HG02970 (cell line): Measurements from ENCODE around the gene HAGHL.
A peak's percentile ranks its signal among the peaks of the same experiment; 100 is the strongest.
"Not testable (repeated sequence)": the region's sequence is repeated elsewhere in the genome, so short reads cannot be mapped to it uniquely, and the experiment has no call there.

Experiments
- ATAC-seq: cut with Tn5 transposase; IDR thresholded peaks from one replicate; pipeline ENCODE4 v1.9.1; 2021; ENCODE audit warnings: mild to moderate bottlenecking, moderate library complexity, moderate number of reproducible peaks; ENCODE audit not compliant: unreplicated experiment, low FRiP score

Gene HAGHL

DNA sequence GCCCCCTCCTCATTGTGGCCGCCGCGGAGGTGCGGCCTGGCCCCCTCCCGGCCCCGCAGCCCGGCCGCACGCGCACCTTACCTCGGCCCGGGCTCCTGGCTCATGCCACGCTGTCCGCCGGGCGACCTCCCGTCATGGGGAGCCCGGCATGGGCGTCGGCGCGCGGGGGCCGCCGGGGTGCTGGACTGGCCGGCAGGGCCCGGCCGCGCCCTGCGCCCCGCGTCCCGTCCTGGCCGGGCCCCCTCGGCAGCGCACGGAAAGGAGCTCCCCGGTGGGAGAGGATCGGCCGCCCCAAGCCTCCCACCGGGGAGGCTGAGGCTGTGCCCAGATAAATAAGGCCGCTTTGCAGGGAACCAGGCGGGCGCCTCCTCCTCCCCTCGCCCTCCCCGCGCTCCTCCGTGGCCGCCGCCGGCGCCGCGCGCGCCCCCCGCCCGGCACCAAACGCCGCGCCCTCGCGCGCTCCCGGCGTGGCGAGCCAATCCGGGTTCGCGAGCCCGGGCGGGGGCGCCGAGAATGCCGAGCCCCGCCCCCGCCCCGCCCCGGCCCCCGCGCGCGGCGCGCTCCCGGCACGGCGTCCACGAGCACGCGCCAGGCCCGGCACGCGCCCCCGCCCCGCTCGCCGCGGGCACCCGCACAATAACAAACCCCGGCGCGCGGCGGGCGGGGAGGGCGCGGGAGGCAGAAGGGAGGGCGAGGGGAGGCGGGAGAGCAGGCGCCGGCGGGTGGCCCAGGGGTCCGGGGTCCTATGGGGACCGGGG is 21.3 kb upstream of the HAGHL start, which contains the start of gene FBXL16:
TSS of gene FBXL16 (minus strand) at position 371 of the 758 bp plus-strand sequence. CDS start 8,396 bp downstream, outside the sequence.
- ATAC-seq: no peak

DNA sequence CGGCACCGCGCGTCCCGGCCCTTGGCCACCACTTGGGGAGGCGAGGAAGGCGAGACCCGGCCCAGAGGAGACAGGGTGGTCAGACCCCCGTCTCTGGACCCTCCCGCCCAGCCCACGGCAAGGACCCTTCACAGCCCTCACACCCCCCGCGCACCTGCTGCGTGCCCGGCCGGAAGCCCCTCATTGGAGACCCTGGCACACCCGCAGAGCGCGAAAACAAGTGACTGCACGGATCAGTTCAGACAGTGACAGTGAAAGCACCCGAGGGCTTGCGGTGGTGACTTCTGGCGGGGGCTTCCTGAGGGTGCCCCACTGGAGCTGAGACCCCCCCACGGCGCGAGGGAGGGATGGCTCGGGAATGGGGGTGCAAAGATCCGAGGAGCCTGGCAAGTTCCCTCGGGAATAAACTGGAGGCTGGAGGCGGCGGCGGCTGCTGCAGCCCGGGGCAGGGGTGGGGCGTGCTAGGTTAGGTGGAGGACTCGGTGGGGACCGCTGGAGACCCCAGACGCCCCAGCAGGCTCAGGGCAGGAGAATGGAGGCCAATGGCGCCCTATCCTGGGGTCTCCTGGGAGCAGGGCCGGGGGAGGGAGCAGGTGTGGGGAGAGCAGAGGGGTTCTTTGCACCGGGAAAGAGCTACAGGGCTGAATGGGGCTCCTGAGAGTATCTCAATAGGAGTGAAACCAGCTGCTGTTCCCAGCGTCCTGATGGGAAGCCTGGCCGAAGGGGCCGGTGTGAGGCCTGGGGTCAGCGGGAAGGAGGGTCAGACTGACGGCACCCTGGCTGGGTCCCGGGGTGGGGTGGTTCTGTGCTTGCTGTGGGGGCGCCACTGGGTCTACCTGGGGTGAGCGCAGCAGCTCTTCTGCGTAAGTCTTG is 20.5 kb upstream of the HAGHL start:
- no peak for ATAC-seq

DNA sequence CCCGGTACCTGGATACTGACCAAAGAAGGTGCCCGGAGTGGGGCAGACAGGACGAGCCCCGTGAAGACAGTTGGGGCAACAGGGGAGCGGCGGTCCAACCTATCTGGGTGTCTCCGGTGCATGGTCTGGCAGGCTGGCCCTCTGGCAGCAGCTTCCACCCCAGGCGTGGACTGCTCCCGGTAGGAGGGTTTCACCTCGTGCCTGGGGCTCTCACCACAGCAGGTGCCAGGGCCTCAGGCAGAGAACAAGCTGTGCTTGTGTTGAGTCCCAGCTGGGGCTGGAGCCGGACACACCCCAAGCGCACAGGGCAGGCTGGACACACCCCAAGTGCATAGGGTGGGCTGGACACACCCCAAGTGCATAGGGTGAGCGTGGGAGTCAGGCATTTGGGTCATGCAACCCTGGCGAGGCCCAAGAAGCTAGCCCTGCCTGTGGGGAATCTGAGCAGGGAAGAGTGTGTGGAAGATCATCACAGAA is 19.8 kb upstream of the HAGHL start:
- no peak for ATAC-seq

DNA sequence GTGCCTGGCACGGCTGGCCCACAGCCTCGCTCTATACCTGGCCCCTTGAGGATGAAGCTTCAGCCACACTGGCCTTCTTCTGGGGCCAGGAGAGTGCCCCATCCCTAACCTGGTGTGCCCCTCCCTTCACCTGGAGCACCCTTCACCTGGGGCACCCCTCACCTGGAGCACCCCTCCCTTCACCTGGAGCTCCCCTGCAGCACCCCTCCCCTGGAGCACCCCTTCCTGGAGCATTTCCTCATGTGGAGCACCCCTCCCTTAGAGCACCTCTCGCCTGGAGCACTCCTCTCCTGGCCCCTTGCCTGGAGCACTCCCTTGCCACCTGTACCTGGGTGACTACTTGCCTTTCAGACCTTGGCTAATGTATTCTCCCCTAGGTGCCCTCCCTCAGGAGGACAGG is 18.9 kb upstream of the HAGHL start:
- no peak for ATAC-seq

DNA sequence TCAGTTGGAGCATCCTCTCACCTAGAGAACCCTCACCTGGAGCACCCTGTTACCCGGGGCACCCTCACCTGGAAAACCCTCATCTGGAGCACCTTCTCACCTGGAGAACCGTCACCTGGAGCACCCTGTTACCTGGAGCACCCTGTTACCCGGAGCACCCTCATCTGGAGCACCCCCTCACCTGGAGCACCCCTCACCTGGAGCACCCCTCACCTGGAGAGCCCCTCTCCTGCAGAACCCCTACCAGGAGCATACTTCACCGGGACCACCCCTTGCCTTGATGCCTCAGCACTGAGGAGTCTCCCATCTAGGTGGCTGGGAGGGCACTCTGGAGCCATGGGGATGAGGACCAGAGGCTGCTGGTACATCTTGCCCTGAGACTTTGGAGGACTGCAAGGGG is 17.9 kb upstream of the HAGHL start:
- ATAC-seq: no peak

DNA sequence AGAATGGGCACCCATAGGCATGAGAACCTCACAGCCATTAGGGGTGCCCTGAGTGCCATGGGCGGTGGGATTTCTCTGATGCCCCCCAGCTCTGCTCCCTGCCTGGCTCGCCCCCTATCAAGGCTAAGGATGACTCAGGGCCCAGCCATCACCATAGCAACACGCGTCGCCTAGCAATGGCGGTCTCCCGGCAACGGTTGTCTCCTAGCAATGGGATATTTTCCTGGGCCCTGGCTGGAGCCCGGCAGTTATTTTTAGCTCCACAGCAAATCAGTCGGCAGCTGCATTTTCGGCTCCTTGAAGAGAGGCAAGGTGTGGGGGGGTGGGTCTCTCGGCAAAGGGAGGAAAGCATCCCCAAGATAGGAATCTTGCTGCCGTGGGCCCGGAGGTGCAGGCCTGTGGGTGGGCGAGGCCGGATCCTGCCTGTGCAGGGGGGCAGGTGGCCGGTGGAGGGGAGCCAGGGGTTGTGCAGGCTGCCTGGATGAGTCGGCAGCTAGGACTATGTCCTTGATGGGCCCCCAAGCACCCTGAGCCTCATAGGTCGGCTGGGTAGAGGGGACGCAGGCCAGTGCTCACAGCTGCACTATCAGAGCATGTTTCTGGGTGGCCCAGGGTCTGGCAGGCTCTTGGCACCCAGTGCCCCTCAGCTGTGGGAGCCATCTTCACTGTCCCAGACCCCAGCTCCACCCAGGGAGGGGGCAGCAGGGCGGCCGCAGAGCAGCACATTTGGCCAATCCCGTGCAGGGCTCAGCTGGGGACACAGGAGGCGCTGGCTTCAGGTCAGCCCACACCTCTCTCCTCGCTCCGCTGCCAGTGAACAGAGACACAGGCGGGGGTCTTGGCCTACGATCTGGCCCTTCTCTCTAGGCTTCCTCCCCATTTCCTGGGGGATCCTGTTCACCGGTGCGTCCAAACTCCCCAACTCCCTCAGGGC is 17.1 kb upstream of the HAGHL start:
- no peak for ATAC-seq

DNA sequence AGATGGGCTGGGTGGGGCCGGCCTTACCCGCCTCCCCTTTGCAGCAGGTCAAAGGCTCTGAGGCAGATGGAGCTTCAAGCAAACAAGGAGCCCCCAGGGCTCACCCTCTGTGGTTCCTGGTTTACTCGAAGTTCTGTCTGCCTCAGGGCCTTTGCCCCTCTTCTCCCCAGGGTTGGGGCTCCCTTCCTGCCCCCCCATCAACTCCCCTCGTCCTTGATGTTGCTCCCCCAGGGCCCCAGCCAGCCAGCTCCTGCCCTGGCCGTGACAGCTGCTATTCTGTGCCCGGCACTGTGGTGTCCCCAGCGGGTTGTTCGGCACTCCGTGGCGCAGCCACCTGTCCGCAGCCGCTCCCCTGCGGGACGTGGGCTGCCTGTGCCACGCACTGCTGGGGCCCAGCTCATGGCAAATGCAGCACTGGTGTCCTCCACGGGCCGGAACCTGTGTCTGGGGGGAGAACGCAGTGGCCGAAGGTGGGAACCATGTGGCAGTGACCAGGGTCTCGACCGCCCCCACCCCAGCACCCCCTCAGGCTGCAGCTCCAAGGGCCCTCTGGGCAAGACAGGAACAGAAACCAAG is 16.3 kb upstream of the HAGHL start:
- ATAC-seq: no peak

DNA sequence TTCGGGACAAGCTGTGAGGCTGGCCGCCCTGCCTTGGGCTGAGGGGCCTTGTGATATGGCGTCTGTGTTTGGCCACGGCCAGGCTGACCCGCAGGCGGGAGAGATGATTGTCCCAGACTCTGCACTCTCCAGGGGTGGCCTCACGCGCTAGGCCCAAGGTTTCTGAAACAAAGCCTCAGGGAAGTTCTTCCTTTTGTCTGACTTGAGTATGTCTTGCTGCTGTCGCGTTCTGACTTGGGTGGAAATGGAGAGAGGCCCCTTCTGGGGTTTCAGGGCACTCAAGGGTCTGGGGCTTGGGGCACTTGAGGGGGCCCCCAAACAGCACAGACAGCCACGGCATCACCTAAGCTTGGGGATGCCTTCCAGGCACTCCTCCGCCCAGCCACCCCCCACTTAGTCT is 15.8 kb upstream of the HAGHL start:
- no peak for ATAC-seq

DNA sequence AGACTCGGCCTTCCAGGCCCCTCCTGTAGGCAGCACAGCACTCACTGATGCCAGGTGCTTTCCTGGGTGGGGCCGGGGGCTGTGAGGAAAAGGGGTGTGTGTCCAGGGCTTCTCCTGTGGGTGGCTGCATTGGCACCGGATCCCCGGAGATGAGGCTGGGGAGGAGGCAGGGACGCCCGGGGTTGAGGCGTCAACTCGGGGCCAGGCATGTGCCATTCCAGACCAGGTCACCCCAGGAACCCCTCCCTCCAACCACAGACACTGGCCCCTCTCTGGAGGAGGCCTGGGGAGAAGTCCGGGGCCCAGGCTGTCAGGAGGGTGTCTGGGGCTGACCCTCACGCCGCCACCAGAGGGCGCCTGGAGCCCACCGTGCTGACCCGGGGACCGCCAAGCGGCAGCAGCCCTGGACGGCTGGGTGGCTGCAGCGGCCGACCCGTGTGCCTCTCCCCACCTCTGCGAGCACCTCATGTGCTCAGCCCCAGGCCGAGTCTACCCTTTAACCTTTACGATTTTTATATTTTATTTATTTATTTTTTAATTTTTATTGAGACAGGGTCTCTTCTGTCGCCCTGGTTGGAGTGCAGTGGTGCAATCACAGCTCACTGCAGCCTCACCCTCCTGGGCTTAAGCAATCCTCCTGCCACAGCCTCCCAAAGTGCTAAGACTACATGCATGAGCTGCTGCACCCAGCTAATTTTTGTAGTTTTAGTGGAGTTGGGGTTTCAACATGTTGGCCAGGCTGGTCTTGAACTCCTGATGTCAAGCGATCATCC is 15.2 kb upstream of the HAGHL start:
- ATAC-seq: no peak

DNA sequence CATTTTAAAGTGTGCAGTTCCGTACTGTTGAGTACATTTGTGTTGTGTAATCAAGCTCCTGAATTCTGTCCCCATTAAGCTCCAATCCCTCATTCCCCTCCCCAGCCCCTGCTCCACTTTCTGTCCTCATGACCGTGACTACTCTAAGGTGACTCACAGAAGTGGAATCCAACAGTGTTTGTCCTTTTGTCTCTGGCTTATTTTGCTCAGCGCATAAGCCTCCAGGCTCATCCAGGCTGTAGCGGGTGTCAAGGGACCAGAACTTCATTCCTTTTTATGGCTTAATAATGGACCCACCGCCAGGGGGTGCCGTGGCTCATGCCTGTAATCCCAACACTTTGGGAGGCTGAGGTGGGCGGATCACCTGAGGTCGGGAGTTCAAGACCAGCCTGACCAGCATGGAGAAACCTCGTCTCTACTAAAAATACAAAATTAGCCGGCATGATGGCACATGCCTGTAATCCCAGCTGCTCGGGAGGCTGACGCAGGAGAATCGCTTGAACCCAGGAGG is 14.1 kb upstream of the HAGHL start:
- not testable (repeated sequence) for ATAC-seq

DNA sequence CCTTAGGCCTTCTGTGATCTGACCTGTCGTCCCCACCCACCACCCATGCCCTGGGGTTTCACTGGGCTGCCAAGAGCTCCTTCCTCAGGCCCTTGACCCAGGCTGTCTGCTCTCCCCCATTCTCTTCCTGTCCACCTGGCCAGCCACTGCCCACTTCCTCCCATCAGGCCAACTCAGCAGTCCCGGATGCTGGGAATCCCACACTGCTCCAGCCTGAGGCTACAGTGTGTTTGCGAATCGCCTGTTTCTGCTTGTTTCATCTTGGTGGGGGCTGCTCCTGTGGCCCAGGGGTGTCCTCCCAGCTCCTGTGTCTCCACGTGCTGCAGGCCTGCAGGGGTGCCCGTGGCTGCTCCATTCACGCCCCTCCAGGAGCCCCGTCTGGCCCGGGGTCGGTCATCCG is 12.8 kb upstream of the HAGHL start:
- ATAC-seq: no peak

DNA sequence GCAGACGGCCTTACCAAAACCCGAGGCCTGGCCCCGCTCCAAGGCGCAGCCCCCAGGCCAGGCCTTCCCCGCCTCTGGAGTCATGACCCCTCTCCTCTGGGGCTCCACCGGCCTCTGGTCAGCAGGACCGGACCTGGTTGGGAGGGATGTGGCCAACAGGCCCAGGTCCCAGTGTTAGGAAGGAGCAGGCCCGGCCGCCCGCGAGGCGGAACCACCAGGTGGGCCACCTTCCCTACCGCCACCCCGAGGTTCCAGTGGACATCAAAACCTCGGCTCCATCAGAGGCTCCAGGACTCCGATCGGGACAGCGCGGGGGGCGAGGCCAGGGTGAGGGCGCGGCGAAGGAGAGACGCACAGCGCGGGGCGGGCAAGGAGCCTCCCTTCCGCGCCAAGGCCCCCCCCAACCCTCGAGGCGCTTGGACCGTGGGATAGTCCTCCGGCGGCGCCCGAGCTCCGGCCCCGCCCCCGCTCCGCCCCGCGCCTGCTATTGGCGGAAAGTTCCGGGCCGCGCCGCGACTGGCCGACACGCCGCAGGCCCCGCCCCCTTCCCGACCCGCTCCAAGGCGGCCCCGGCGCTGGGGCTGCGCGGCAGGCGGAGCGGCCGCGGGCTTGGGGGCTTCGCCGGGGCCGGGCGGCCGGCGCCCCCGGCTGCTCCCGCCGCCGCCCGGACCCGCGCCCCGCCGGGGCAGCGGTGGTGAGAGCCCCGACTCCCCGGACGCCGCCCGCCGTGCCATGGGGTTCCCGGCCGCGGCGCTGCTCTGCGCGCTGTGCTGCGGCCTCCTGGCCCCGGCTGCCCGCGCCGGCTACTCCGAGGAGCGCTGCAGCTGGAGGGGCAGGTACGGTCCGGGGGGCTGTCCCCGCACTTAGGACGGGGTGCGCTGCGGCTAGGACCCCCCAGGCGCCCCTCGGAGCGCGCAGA is 12.1 kb upstream of the HAGHL start, which contains the start of gene METRN:
TSS of gene METRN (plus strand) at position 561 of the 919 bp plus-strand sequence. CDS start at position 733, 172 bp downstream.
- ATAC-seq: peak; percentile 52

DNA sequence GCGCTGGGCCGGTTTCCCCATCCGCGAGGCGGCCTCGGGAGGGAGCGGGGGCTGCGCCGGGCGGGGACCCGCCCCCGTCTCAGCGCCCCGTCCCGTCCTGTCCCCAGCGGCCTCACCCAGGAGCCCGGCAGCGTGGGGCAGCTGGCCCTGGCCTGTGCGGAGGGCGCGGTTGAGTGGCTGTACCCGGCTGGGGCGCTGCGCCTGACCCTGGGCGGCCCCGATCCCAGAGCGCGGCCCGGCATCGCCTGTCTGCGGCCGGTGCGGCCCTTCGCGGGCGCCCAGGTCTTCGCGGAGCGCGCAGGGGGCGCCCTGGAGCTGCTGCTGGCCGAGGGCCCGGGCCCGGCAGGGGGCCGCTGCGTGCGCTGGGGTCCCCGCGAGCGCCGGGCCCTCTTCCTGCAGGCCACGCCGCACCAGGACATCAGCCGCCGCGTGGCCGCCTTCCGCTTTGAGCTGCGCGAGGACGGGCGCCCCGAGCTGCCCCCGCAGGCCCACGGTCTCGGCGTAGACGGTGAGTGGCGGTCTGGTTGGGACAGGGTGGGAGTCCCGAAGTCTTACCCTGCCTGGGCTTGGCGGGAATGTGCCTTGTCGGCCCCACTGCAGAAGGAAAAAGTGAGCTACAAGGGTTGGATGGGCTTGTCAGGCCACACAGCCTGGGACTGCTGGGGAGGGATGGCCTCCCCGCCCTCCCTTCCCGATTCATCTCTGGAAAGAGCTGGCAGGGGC is 11.3 kb upstream of the HAGHL start:
- ATAC-seq: peak; percentile 13

DNA sequence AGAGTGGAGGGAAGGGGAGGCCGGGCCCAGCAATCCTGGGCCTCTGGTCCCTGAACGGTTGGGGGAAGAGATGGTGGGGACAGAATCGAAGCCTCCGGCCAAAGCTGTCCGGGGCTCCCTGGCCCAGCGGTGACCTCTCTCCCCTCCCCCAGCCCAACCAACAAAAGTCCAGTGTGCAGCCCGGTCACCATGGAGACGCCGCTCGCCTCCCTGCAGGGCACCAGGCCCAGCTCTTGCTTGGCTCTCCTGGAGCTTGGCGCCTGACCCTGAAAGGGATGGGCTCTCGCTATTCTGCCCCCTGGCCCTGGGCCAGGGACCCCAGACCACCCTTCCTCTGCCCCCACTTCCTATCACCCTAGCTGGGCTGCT is 10.7 kb upstream of the HAGHL start:
- no peak for ATAC-seq

DNA sequence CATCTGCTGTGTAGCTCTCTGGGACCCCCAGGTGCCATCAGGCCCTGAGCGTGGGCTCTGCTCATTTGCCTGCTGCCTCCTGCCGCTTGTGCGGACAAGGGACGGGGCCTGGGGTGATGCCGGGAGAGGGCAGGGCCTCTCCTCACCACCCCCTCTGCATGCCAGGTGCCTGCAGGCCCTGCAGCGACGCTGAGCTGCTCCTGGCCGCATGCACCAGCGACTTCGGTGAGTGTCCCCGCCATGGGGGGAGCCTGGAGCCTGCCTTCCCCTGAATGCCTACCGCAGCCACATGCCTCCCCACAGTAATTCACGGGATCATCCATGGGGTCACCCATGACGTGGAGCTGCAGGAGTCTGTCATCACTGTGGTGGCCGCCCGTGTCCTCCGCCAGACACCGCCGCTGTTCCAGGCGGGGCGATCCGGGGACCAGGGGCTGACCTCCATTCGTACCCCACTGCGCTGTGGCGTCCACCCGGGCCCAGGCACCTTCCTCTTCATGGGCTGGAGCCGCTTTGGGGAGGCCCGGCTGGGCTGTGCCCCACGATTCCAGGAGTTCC is 10.1 kb upstream of the HAGHL start:
- no peak for ATAC-seq

DNA sequence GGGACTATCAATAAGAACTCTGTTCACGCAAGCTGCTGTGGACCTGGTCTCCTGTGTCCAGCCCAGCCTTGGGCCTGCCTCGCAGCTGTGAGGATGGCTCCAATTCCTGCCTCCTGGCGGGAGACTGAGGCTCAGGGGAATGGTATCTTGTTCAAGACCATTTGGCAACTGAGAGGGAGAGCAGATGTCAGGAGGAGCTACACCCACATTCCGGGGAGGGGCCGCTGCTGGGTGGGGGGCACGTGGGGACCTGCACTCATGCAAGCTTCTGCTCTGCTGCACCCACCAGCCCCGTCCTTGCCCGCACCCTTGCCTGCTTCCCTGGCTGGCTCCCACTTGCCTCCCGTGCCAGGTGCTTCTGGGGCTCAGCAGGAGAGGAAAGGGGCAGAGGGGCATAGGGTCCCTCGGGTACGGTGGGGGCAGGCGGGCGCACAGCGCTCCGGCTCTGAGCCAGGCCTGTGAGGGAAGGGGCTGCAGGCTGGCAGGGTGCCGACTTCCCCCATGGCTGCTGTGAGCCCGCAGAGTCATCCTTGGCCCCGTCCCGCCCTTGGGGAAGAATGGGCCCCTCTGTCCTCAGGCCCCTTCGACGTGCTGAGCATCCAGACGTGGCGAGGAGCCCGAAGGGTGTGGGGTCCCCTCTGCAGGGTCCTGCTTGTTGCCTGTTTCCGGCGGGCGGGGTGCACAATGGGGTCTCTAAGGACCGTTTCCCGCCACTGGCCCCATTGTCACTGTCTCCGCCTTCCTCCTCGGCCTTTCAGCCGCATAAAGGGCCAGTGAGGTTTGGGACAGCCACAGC is 9.3 kb upstream of the HAGHL start:
- ATAC-seq: no peak
